Gastroesophageal sphincter (tissue), 3 donors: ENCODE results near the gene BTBD9.

Experiments used
- CTCF ChIP-seq, 4 experiments: fragments of 200-600 bp in 2 of 4; fragments of 450-650 bp in 2 of 4; sonication (generic) in 1 of 4; IDR thresholded peaks; one replicate each; pipeline ENCODE4 v1.5.1; 2017 to 2019; ENCODE audit warnings: antibody characterized with exemption in 4 of 4, mild to moderate bottlenecking in 2 of 4, moderate library complexity in 2 of 4
- POLR2A ChIP-seq, 2 donors: fragments of 450-650 bp; IDR thresholded peaks; one replicate each; pipeline ENCODE4 v1.6.1; 2017; ENCODE audit warnings: antibody characterized with exemption in 2 of 2, mild to moderate bottlenecking in 2 of 2, moderate library complexity in 1 of 2

- TF ChIP-seq POLR2A (IDR thresholded peaks at IDR 0.05) (no peak), CTCF (IDR thresholded peaks at IDR 0.05) (no peak)
These were observed 380.0 kb downstream of the BTBD9 start for GRCh38 chr6:38259736-38260135.
